KOPT-K1 (cell line): ENCODE data around the gene PCCA.
"Not testable (repeated sequence)": the region's sequence is repeated elsewhere in the genome, so short reads cannot be mapped to it uniquely, and the experiment has no call there.

Experiments
- H3K27ac ChIP-seq: fragments of 200-600 bp; sonication (generic); 2 replicates; pipeline ENCODE4 v1.5.1; 2016; ENCODE audit warnings: antibody characterized with exemption, mild to moderate bottlenecking, low read depth, low read length; ENCODE audit not compliant: poor library complexity, severe bottlenecking
- H3K36me3 ChIP-seq: fragments of 200-600 bp; sonication (generic); 2 replicates; pipeline ENCODE4 v1.5.1; 2017; ENCODE audit warnings: antibody characterized with exemption, mild to moderate bottlenecking, low read length, moderate library complexity; ENCODE audit not compliant: insufficient read depth
- H3K9me3 ChIP-seq: fragments of 200-600 bp; sonication (generic); 2 replicates; pipeline ENCODE4 v1.5.1; 2017; ENCODE audit warnings: antibody characterized with exemption, low read length, mild to moderate bottlenecking; ENCODE audit not compliant: insufficient read depth, poor library complexity, severe bottlenecking

The PCCA gene

DNA sequence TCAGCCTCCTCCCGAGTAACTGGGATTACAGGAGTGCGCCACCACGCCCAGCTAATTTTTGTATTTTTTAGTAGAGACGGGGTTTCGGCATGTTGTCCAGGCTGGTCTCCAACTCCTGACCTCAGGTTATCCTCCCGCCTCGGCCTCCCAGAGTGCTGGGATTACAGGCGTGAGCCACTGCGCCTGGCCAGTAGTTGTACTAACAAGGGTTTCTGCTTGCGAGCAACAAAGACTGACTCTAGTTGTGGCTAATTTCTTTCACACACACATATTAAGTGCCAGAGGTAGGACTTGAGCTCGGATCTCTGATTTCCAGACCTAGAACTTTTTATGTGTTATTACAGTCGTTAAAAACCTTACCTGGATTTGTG is 635 bp upstream of the PCCA start:
- Histone ChIP-seq H3K9me3 (peaks cover 5% of the 10 kb centered on the region), H3K27ac (no peak overlapping the region)

DNA sequence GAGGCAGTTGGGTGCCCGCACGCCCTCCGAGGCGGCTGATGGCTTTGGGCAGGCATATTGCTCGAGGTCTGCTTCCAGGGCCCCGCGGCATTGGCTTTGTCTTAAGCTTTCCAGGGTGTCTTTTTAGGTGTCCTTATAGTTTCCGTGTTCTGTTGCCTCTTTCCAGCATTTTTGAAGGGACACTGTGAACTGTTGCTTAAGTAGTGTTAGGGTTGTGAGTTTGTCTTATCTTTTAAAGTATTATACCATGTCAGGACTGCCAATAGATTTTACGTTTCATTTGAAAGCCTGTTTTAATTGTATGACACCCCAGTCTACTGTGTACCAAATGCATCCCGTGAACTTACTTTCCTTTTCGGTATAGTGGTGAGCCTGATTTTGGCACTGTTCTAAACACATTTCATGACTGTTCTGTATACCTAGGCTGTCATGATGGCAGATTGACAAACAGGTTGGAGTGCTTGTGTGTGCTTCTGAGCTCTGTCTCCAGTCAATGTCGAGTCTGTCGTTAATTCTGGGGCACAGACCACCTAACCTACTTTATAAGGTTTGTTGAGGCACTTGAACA is 656 bp downstream of the PCCA start:
- Histone ChIP-seq H3K27ac (no peak overlapping the region), H3K9me3 (peaks cover 5% of the 10 kb centered on the region), H3K36me3 (no peaks in the 10 kb centered on the region)

More for the DNA sequence above, 635 bp upstream of the PCCA start:
- no peaks in the 10 kb centered on the region for H3K36me3 ChIP-seq

DNA sequence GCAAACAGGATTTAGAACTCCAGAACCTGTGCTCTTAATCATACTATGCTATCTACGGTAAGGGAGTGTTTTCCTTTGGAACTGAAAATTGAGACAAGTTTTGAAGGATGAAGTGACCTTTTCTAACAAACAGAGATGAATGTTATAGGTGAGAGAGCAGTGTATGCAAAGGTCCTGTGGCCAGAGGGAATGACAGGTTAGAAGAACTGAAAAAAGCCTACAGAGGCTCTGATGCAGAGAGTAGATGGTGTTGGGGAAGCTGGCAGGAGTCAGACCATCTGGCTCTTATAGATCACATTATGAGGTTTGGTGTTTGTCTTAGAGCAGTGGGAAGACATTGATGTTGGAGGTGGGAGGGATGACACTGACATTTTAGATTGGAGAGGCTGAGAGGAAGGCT is 2.0 kb downstream of the PCCA start:
- Histone ChIP-seq H3K36me3 (no peaks in the 10 kb centered on the region), H3K27ac (no peak overlapping the region)

DNA sequence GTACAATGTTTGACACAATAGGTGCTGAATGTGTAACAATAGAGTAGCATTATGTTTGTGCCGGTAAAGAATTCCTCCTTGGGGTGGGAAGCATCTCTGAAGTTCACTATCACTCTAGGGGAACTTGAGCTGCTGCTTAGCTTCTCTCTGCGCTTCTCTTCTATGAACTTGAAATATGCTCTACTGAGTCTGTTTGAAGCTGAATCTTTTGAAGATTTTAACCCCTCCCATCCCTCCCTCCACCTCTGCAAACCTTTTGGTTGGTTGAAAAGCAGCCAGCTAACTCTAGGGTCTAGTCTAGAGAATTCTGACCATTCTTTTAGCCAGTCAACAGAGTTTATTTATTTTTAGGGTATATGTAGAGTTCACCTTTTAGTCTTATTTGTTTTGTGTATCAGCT is 2.5 kb downstream of the PCCA start:
- H3K9me3 ChIP-seq, result peaks cover 5% of the 10 kb centered on the region
- H3K36me3 ChIP-seq, result no peaks in the 10 kb centered on the region
- no peak overlapping the region for H3K27ac ChIP-seq

More for the DNA sequence above, 2.0 kb downstream of the PCCA start:
- peaks cover 5% of the 10 kb centered on the region for H3K9me3 ChIP-seq

DNA sequence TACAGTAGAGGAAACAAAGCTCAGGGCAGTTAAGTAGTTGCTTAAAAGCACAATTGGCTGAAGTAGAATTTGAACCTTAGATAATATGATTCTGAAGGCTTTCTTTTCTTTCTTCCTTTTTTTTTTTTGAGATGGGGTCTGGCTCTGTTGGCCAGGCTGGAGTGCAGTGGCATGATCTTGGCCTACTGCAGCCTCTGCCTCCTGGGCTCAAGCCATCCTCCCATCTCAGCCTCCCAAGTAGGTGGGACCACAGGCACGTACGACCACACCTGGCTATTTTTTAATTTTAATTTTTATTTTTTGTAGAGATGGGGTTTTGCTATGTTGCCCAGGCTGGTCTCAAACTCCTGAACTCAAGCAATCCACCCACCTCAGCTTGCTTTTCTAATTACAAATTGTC is 3.4 kb downstream of the PCCA start:
- H3K27ac ChIP-seq, H3K36me3 ChIP-seq: not testable (repeated sequence)

DNA sequence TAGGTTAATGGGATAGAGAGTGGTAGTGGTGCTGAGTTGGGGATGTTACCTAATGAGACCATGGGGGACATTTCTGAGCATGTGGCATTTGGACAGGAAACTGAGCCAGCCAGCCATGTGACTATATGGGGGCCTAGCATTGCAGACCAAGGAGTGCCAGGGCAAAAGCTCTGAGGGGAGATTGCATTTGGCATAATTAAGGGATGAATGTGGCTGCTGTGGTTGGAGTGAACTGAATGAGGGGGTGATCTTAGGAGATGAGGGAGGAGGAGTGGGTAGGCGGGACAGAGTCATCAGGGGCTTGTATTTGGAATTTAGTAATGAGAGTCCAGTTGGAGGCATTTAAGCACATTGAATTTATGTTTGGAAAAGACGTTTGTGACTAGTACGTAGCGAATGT is 6.6 kb downstream of the PCCA start:
- no peak overlapping the region for H3K27ac ChIP-seq
- H3K36me3 ChIP-seq, result no peaks in the 10 kb centered on the region
- H3K9me3 ChIP-seq, result no peaks in the 10 kb centered on the region

More for the DNA sequence above, 3.4 kb downstream of the PCCA start:
- H3K9me3 ChIP-seq, result not testable (repeated sequence)

DNA sequence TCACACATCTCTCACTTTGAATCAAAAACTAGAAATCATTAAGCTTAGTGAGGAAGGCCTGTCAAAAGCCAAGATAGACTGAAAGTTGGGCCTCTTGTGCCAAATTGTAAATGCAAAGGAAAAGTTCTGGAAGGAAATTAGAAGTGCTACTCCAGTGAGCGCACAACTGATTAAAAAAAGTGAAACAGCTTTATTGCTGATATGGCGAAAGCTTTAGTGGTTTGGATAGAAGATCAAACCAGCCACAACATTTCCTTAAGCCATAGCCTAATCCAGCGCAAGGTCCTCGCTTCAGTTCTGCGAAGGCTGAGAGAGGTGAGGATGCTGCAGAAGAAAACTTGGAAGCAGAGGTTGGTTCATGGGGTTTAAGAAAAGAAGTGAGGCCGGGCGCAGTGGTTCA is 7.6 kb downstream of the PCCA start:
- Histone ChIP-seq H3K36me3 (no peaks in the 10 kb centered on the region), H3K9me3 (no peaks in the 10 kb centered on the region), H3K27ac (no peak overlapping the region)

DNA sequence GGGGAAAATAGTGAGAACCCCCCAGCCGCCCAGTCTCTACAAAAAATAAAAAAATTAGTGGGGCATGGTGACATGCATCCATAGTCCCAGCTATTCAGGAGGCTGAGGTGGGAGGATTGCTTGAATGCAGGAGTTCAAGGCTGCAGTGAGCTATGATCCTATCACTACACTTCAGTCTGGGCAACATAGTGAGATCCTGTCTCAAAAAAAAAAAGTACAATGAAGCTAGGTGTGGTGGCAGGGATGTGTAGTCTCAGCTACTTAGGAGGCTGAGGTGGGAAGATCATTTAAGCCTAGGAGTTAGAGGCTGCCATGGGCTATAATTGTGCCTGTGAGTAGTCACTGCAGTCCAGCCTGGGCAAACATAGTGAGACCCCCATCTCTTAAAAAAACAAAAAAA is 8.9 kb downstream of the PCCA start:
- Histone ChIP-seq H3K27ac (no peak overlapping the region), H3K36me3 (no peaks in the 10 kb centered on the region), H3K9me3 (no peaks in the 10 kb centered on the region)

DNA sequence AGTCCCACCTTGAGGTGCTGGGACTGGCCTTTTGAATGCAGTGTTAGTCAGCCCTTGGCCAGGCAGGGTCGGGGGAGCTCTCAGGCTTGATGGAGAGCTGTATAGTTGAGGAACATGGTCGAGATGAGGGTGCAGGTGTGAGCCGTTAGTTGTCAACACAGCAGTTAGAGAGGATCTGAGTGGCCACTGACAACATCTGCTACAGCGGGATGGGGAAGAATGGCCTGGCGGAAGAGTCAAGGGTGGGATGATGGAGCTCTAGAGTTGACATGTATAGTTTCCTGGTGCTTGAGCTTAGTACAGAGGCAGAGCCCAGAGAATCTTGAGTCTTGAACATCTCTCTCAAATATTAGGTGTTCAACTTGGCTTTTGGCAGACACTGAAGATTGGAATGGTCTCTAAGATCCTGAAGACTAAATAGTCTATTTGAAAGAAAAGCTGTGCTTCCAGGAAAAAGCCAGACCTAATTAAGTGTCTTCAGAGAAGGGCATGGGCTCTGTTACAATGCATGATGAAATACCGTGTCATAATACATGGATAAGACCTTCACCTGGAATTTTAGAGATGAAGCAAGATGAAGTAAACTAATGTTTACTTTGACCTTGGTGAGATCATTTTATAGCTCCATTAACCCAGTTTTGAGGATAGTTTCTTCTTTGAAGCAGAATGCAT is 9.7 kb downstream of the PCCA start:
- Histone ChIP-seq H3K36me3 (no peaks in the 10 kb centered on the region), H3K9me3 (no peaks in the 10 kb centered on the region), H3K27ac (no peak overlapping the region)

DNA sequence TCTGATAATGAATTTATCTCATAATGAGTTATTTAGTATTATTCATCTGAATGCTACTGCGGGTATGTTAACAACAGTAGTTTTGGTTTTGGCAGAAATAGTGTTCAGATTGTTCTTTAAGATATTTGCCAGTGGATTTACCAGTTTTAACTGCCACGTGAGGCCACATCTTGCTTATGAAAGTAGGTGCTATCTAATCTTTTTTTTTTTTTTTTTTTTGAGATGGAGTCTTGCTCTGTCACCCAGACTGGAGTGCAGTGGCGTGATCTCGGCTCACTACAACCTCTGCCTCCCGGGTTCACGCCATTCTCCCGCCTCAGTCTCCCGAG is 10.2 kb downstream of the PCCA start:
- not testable (repeated sequence) for H3K36me3 ChIP-seq, H3K27ac ChIP-seq, H3K9me3 ChIP-seq

DNA sequence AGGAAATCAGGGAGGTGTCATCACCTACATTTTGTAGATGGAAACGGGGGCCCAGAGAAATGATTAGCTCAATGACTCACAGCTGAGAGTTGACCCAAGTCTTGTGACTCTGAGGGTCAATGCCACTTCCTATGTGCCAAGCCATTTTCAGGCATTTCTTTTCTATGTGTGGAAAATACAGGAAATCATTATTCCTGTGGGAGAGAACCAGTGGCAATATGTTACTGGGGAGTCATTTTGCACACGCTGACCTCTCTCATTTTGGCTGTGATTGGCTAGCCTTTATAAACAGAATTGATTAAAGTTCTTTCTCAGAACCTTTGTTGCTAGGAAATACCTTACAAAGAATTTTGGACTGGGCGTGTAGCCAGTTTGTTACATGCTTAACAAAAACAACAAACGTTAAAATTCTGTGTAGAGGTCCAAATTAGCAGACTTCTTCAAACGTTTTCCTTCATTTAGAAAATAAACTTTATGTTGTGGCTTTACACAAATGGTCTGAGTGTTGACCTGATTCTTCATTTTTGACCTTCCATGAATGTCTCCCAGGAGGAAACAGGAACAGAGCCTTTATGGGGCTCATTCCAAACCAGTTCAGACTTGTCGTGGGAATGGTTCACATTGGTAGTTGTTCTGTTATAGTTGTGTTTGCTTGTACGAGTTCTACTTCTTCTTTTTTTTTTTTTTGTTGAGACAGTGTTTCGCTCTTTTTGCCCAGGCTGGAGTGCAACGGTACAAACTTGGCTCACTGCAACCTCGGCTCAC is 11.4 kb downstream of the PCCA start:
- no peak overlapping the region for H3K27ac ChIP-seq
- H3K36me3 ChIP-seq, result no peaks in the 10 kb centered on the region
- H3K9me3 ChIP-seq, result no peaks in the 10 kb centered on the region

DNA sequence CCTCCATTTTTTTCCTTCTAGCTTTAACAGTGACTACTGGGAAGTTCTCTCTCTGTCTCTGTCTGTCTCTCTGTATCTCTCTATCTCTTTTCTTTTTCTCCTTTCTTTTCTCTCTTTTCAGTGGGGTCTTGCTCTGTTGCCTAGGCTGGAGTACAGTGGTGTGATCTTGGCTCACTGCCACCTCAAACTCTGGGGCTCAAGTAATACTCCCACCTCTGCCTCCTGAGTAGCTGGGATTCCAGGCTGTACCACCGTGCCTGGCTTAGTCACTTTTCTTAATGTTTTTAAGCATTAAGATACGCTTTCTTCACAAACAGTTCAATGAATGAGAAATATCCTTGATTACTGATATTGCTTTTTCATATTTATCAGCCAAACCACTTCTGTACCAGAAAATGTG is 13.1 kb downstream of the PCCA start:
- Histone ChIP-seq H3K9me3 (no peaks in the 10 kb centered on the region), H3K27ac (no peak overlapping the region), H3K36me3 (no peaks in the 10 kb centered on the region)

DNA sequence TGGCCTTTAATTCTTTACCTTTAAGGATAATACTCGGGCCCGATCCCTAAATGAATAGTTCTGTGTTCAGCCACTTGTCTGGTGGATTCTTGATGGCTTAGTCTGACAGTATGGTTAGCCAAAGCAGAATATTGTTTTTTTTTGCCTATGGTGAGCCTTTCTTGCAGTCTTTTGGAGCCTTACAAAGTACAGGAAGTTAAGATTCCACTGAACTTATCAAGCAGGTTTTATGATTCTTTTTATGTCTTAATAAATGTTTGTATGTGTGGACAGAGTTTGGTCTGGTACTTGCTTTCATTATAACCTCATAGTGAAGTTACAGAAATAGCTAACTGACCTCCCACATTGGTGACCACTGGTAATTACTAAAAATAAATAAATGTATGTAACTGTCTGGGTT is 17.1 kb downstream of the PCCA start:
- H3K36me3 ChIP-seq, result no peaks in the 10 kb centered on the region
- H3K9me3 ChIP-seq, result no peaks in the 10 kb centered on the region
- no peak overlapping the region for H3K27ac ChIP-seq

DNA sequence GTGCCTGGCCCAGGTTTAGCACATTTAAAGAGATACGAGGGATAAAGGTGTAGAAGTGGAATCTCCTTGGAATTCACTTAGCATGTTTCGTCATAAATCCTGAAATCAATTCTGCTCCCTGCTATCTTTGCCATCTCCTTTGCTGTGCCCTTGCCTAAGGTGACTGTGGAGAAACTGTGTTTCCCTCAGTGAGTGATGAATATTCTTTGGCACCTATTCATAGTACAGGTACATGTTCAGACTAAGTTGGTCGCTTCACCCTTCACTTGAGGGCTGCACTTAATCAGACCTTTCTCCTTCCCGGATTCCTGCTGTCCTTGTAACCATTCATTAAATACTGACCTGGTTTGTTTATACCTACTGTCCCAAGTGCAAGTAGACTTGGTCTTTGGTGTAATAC is 17.8 kb downstream of the PCCA start:
- H3K27ac ChIP-seq, result no peak overlapping the region
- H3K36me3 ChIP-seq, result no peaks in the 10 kb centered on the region
- H3K9me3 ChIP-seq, result no peaks in the 10 kb centered on the region

DNA sequence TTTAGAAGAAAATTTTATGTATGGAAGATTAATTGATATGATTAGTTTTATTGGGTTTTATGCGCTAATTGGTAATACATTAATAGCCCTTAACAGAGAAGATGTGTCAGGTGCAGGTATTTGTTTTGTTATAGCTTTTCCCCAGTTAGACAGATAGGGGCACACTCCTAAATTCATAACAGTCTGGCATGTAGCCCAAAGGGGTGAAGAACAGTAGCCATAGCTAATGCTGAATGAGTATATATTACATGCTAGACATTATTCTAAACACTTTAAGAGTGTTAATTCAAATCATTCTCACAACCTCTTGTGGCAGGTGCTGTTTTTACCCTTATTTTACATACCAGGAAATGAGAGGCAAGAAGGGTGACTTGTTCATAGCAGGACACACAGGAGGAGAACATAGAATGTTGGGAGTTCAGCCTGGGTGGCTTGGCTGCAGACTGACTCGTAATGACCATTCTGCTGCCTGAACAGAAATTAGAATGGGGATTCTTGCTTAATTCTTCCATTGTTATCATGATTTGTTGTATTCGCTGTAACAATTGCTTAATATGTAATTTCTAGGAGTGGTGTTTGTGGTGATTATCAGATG is 20.1 kb downstream of the PCCA start:
- Histone ChIP-seq H3K27ac (no peak overlapping the region), H3K9me3 (no peaks in the 10 kb centered on the region), H3K36me3 (no peaks in the 10 kb centered on the region)
